ENCODE measurements around the gene HOXD12.

GRCh38 chr2:176096243-176096985 lies 3.2 kb upstream of the HOXD12 start:
- TF ChIP-seq CTCF (IDR thresholded peaks at IDR 0.05; ENCODE audit: low read length) (no peak), EZH2 (IDR thresholded peaks at IDR 0.05; ENCODE audit: borderline replicate concordance, low read length) (no peak)
